ENCODE data around the gene TCF4.
A peak's percentile ranks its signal among the peaks of the same experiment; 100 is the strongest.

The TCF4 gene

DNA sequence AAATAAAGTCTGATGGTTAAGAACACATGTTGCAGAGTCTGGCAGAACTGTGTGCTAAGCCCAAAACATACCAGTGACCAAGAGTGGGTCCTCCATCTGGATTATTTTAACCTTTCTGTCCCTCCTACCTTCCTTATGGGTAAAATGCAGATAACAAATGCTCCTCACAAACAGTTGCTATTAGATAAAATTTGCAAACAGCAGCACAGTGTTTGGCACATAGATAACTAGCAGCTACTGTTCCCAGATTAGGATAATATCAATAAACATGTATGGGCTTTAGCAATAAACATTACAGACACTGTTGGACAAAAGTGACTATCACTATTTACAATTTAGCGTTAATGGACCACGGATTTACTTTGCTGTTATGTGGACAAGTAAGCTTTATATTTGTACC, 154.9 kb downstream of the TCF4 start:
- DNase-seq = no peak

DNA sequence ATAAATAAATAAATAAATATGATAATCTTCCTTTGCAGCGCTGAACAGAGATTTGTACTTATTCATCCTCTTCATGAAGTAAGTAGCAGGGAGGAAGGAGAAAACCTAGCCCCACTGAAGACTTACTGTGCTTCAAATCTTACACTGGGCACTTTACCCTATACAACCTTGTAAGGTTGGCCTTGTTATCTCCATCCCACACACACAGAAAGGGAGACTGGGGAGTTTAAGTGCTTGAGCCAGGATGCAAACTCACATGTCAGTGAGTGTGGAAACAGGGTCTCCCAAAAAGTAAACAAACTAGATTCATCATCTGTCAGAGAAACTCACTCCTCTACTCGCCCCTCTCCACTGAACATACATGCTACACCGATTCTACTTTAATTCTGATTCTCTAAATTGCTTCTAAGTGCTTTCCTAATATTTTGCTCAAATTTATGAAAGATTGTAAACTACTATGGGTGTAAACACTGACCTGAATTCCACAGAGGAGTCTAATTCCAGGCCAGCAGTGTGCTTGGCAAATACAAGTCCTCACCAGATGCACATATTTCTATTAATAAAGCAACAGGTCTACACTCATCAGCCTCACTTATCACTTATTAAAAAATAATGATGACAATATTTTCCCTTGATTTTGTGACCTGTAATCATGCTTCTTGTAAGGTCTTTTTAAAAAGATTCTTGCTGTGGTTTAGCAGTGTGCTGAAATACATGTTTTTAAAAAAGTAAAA, 155.5 kb downstream of the TCF4 start:
- DNase-seq = no peak

DNA sequence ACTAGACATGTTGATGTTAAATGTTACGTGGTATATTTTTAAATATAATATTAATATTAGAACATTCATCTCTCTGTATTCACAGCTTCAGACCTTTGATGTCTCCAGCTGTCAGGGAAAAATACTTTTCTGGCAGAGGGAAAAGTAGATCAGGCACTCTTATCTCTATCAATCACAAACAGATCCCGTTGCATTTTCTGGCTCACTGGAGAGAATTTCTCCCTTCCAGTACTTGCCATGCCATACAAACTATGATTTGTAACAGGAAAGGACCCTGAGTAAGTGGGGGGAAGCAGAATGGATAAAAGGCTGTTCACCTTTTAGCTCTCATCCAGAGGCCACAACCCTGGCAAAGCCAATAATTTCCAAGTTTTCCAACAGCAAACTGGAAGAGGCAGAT, 158.0 kb downstream of the TCF4 start:
- DNase-seq = no peak

DNA sequence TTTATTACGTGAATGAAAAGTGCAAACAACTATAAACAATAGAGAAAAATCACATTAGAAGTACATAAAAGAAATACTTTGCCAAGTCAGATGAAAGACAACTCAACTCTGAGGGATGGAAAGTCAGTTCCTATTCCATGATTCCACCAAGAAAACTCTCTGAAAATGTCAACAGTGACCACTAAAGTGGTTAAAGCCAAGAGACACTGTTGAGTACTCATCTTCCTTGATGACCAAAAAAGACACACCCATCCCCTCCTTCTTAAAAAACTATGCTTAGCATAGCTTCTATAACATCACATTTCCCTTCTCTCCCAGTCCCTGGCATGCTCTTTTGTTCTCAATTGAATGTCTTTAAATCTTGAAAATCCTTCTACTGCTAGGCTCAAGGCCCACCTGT, 160.0 kb downstream of the TCF4 start:
- DNase-seq = no peak

DNA sequence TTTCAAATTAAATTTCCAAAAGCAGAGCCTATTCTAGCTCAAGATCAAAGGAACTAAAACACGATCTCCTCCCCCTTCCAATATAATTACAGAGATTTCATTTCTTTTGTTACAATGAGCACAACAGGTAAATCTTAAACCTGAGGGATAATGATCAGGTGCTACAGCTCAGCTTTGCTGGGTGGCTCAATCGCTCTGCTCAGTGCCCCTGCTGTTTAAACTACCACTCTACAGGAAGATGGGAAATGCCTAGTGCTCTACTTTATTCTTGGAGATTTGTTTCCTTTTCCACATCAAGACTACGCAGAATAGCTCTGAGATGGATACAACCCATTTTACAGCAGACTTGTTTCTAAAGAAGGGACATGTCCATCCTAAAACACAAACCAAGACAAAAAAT, 162.3 kb downstream of the TCF4 start:
- DNase-seq = no peak

DNA sequence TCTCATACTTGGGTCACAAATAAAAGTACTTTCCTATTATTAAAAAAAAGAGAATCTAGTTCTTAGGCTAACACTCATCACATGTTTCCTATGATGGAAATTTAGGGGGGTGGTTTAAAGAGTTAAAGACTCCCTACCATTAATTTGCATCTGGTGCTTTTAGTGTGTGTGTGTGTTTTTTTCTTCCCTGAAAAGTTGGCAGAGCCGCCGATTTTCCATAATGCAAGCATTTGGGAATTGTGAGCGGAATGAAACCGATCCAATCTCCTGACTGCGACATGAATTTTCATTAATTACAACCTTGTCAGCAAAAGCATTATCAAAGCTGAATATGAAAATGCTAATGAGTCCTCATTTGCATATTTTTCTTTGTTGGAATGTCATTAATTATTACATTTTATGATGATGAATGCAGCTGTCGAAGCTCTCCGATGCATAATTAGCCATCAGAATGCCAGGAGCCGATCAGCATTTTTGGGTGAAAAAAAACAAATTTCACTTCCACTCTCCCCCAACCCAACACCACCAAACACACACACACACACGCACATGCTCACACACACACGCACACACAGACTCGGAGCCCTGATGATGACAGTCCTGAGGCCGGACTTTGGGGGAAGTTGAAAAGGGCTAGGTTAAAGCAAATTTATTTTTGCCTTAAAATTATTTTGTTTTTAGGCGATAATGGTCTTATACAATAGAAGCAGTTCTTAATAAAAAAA, 165.4 kb downstream of the TCF4 start:
- no peak for DNase-seq

DNA sequence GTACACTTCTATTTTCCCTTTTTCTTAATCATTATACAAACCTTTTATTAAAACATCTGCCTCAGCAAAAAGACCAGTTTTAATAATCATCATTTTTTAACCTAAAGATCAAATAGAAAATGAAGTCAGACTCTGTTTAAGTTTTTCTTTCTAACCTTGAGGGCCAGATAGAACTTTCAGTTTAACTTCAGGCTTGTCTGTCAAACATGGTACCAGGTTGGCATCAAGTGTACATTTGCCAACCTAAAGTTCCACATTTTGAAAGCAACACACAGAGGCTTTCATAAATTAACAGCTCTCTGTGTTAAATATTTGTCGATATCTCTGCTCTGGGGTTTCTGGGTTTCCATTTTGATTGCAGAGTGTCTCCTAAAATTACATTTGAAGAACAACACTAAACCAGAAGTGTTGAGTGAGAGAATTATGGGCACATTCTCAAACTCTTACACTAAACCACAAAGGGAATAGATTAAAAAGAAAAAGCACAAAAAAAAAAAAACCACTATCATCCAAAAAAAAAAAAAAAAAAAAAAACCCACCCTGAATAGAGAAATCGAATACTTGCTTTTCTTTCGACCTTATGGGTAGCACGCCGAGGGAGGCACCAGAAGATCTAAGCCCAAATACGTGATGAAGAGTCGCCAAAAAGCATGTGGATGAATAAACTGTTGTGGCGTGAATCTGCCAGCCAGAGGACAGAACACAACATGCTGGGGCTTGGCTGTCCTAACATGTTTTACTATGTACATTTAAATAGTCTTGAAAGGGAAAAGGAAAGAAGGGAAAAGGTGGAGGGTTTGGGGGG, 166.2 kb downstream of the TCF4 start:
- no peak for DNase-seq

DNA sequence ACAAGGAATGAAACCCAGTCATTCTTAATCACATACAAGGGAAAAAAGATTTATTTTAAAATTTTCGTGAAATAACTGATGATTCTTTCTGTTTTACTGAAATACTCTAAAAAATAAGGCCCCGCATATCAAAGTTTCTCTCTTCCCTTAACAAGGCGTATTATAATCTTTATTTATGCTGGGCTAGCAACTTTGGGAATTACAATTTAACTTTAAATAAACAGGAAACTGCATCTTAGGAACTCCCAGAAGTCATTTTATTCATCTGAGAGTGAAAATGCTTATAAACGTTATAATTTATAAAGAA, 166.7 kb downstream of the TCF4 start:
- no peak for DNase-seq

DNA sequence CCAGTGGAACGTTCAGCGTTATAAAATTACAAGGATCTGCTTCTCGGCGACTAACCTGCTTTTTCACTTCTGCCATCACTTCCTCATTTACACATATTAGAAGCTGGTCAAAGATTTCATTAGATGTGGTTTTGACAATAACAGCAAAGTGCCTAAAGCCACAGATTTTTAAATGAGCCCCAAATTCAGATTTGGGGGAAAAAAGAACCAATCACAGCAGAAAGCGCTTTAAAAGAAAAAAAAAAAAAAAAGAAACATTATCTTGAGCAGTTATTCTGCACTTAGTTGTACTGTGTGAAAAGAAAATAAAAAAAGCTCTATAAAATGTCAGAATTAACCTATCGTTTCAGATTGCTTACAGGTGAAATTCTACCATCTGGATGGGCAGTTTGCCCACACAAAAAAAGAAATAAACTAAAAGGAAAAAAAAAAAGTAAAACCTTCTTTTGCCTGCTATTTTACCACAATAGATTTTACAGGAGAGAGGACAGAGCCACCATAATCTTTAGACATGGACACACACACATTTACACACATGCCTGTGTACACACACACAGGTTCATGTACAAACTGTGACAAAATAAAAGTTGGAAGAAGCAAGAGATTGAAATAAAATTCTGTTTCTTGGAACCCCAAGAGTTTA, 167.2 kb downstream of the TCF4 start:
- no peak for DNase-seq

DNA sequence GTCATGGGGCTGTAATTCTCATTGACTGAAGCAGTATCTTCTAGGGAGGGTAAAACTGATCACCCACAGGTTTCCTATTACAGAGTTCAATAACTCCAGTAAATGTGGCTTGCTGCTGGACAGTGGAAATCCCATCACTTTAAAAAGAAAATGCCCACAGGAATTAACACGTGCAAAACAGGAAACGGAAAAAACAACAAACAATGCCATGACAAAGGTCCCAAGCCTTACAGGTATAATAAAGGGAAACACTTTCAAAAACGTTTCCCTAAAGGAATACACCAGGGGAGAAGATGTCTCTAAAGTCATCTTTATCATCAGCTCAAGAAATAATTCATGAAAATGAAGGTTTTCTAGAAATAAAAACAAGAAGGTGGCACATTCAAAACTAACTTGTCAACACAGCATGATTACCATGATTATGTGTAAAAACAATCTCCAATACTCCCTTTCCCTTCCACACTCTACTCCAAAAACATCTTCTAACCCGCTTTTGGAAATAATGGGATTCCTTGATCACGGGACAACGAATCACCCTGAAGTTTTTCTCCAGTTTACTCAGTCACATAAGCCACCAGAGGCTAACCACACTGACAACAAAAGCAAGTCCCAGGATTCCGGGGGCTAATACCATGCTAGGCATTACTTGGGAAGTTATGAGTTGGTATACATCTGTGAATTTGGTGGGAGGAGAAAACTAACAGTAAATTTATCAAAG, 167.9 kb downstream of the TCF4 start:
- DNase-seq = no peak

DNA sequence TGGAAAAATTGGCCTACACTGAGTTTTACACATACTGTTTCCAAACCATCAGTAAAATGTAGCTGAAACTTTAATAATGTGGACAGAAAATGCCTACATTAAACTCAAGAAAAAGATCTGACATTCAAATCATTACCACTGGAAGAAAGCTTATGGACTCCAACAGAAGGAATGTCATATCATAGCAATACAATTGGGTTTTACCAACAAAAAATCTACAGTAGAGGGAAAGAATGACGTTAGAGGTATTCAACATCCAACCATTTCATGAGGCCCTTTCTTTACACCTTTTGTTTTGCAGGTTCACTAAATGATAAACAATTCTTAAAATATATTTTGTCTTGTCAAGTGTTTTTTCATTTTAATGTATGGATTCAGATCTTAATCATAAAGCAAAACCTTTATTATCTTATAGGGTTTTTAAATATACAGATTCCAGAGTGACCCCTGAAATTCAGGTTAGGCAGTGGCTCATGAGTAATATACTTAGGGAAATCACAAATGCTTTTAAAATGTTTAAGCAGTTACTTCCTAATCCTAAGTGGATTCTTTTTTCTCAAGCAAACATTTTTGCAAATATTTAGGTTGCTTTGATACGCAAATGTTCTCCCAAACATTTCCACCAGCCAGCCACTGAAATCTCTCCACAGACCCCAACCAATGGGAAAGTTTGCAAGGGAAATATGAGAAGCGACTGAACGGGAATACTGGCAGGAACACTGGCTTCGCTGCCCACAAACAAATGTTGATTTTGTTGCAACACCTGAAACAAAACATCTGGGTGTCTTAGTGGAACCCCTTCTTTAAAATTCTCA, 168.7 kb downstream of the TCF4 start:
- no peak for DNase-seq

DNA sequence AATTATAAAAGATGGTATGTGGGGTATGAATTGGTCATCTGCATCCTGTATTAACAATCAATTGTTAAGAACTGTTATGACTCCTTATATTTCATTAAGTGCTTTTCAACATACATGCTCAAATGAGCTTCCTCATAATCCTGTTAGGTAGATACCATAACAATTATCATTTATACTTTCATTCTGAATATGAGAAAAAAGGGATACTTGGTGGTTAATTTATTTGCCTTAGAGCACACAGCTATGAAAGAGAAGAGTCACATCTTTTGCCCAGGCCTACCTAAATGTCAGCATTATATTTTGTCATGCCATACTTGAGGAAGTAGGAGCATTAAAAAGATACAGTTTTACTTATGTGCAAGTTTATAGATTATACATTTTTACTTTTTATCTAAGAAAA, 169.6 kb downstream of the TCF4 start:
- DNase-seq = no peak

DNA sequence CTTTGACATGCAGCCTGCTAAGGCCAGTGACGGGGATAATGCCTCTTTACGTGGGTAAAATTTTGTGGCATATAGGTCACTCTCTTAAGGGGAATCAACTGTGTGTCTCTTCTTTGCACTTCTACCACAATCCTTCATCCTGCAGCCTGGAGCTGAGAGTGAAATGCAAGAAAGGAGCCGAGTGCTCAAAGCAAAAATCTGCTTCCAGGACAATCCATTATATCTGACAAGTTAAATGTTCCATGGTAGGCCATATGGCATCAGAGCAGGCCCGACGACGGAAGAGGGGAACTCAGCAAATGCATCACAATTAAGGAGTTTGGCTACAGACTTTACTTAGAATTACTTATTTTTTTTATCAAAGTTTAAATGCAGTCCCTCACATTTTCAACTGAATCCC, 171.2 kb downstream of the TCF4 start:
- no peak for DNase-seq

DNA sequence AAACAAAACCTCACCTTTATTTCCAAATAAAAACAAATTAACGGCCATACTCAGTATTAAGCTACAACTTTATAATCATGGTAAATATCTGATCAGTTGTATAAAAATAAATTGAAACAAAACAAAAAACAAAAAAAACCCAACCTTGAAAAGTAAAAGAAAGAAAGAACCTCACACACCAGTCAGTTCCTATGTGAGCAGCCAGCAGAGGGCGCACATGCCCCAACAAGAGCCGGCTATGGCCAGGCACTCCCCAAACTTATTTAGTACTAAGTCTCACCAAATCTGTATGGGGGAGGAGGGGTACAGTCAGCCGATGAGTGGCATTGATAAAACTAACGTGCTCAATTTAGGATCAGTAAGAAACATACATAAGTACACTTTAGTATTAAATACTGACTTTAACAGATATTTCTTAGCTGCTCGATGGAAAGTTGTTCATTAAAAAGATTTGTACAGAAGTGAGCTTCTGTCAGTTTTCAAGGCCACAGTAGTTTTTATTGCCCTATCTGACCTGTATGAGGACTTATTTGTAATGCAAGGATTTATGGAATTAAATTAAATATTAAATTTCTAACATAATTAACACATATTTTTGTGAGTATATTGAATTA, 172.6 kb downstream of the TCF4 start:
- DNase-seq = peak; percentile 32 to 72 (median 45)

DNA sequence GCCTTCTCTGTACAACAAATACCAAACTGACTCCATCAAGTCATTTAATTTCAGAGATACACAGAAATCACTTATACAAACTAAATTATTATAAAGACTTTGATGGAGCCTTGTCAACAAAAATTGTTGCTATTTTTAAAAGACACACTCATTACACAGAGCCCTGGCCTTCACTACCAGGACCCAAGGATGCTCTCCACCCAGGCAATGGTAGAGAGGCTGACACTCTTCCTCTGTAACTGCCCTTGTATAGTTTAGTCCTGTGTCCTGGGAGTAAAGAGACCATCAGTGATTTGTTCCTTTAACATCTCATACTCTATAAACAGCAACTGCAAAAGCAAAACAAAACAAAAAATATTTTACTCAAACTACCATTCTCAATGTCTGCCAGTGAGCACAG, 173.5 kb downstream of the TCF4 start:
- no peak for DNase-seq

DNA sequence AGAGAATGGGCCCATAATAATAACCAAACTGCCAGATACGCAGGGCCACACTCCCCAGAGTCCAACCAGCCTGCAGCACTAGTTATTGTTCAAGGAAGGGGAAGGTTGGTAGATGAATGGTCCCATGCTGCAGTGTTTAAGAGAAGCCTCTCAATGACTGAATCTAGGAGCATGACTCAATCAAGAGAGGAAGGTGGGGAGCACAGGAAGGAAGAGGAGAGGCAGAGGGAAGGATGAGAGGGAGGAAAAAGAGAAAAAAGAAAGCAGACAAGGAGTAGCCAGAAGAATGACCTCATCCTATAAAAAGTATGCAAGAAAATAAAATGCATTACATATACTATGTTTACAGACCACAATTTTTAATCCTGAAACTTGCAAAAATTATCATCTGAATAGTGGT, 174.5 kb downstream of the TCF4 start:
- no peak for DNase-seq

DNA sequence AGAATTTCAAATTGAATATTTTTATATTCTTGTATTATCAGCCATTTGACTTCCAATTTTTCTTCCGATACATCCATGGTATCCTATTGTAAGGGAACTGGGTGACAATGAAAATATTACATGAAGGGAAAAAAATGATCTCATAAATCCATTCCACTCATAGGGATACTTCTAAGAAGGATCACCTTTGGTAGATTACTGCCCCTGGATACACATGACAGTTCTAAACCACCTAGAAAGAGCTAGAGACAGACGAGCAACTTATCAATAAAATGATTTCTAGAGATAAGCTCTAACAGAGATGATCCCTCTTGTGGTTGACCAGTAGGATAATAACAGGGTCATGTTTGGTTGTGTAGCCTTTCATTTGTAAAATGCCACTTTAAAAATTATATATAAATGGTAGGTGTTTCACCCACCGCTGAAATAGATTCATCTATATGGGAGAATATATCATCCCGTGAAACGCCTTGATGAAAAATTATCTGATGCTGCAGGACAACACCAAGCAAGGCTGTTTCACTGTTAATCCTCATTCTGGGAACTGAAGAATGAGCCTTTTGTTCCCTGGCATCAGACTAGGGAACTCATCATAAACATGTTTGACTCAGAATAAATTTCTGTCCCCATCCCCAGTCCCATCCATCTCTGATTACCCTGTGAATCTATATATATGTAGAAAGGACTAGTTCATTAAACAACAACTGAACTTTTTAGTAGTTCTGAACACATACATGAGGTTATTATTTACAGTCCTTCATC, 180.0 kb downstream of the TCF4 start:
- DNase-seq = no peak

DNA sequence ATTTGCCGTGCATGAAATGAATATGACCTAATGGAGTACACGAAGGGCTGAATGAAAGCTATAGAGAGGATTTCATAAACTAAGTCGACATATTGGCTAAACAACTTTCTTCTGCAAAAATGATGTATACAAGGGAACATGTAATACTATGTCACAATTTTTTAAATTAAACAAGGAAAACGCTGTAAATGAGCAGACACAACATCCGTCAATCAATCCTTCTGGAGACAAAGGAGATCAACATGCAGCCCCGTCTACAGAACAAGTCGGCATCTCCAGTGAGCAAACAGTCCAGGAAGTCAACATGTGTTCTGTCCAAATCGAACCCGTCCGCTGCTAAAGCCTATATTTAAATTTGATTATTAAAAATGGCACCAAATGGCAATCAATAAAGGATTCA, 180.8 kb downstream of the TCF4 start:
- DNase-seq = no peak

DNA sequence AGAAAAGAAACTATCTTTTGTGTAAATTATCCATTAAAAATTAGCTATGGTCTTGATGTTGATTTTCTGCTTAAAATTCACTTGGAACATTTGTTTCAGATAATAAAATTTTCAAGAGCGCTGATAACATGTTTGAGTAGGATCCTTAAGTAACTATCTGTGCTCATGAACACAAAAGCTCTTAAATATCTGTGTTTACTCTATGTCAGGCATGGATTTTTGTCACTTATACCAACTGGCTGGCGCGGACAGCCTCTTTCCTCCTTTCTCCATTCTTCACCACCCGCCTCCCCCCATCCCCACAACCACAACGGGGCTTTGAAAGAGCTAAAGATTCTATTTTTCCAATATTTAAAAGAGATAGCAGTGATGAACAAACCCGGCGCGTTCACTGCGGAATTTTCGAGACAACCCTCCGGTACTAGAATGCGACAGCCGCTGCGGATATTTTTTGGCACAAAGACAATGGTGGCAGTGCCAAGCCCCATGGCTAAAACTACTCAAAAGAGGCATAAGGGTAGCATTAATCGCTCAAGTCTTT, 181.5 kb downstream of the TCF4 start:
- no peak for DNase-seq

DNA sequence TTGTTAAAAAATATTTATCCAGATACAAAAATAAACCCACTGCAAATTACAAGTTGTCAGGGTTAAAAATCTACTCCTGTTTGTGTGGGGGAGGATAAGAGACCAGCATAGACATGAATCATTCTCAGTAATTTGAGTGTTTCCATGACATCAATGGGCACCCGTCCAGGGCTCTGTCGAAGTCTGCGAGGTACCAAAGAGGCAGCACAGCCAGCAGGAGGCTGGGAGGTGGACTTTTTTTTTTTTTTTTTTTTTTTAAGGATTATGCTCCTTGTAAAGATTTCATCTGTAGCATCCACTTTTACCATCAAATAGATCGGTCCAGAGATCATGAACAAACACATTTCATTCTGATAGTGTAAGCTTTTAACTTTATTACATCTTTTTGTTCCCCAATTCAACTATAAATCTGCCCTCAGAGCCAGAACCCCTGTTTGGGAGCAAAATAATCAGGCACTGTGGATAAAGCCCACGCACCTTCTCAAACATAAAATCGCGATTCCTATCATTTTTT, 182.0 kb downstream of the TCF4 start:
- no peak for DNase-seq
